HCT116 (cell line): ENCODE results near the gene GNB4. TPM values are rescaled to one million over a fixed set of nuclear protein-coding genes. Genes with fewer than 3 reads are reported as not detected.

ENCODE experiments used
- ATAC-seq: fragments of 200-7000 bp; cut with Tn5 transposase; 2 replicates; pipeline ENCODE4 v1.9.1; 2020; ENCODE audit warnings: mild to moderate bottlenecking, moderate library complexity
- BruUV-seq: library from RNA; stranded (reverse); fragments of 400-500 nt; replicated peaks from 2 replicates; lab custom pipeline; 2021; lab: Mats Ljungman, UMichigan
- CTCF ChIA-PET: fragments of 300-600 bp; sonication (Branson Sonifier 250); formaldehyde crosslinking; loops from one replicate; lab custom pipeline; 2021; ENCODE audit warnings: antibody characterized with exemption; lab: Charles Lee
- POLR2A ChIA-PET: fragments of 300-600, 350-600 bp; sonication (Branson Sonifier 250); formaldehyde crosslinking; loops from one replicate; lab custom pipeline; 2021; ENCODE audit warnings: antibody characterized with exemption; lab: Charles Lee
- RAD21 ChIA-PET, 2 experiments: fragments of 300-600 bp; sonication (Branson Sonifier 250); formaldehyde crosslinking; loops; one replicate each; lab custom pipeline; 2023; ENCODE audit warnings: low total read pairs in 2 of 2; ENCODE audit not compliant: uncharacterized antibody in 2 of 2, unreplicated experiment in 2 of 2, low non-redundant PET in 1 of 2; lab: Charles Lee
- DNase-seq: peaks from one replicate; pipeline ENCODE4 v3.0.0-alpha.2; 2010; ENCODE audit warnings: low read depth, low spot score
- H2AFZ ChIP-seq: fragments of 200-600 bp; shearing (Covaris generic), sonication (generic); 2 replicates; pipeline ENCODE4 v1.6.1; 2017; ENCODE audit warnings: low read depth, mixed run types, mixed read lengths, antibody characterized with exemption, low read length; ENCODE audit not compliant: poor library complexity, severe bottlenecking
- H3K27ac ChIP-seq: 2 replicates; pipeline ENCODE4 v1.5.1; 2012; ENCODE audit warnings: low read depth, low read length
- H3K27me3 ChIP-seq: fragments of 200-600 bp; sonication (generic); 2 replicates; pipeline ENCODE4 v1.6.1; 2016; ENCODE audit warnings: mixed run types, low read length, mixed read lengths; ENCODE audit not compliant: insufficient read depth
- H3K36me3 ChIP-seq, 2 experiments: fragments of 200-500 bp in 1 of 2; fragments of 200-600 bp in 1 of 2; sonication (Bioruptor generic) in 1 of 2; sonication (generic) in 1 of 2; 2 replicates each; pipeline versions ENCODE4 v1.5.1 to v1.6.1; 2014 to 2016; ENCODE audit warnings: low read length in 2 of 2, inconsistent platforms in 1 of 2, mixed read lengths in 1 of 2, mixed run types in 1 of 2; ENCODE audit not compliant: insufficient read depth in 2 of 2, control insufficient read depth in 1 of 2
- H3K4me1 ChIP-seq, 2 experiments: fragments of 200-600 bp in 1 of 2; sonication (generic) in 1 of 2; 2 replicates each; pipeline versions ENCODE4 v1.5.1 to v1.6.1; 2012 to 2017; ENCODE audit warnings: low read length in 2 of 2, inconsistent platforms in 1 of 2, mild to moderate bottlenecking in 1 of 2, mixed read lengths in 1 of 2, mixed run types in 1 of 2, moderate library complexity in 1 of 2; ENCODE audit not compliant: insufficient read depth in 2 of 2, control insufficient read depth in 1 of 2
- H3K4me2 ChIP-seq: fragments of 200-600 bp; sonication (generic); 2 replicates; pipeline ENCODE4 v1.6.1; 2017; ENCODE audit warnings: mixed run types, low read length, mixed read lengths
- H3K4me3 ChIP-seq, 2 experiments: fragments of 200-600 bp in 1 of 2; sonication (generic) in 1 of 2; replicated peaks in 1 of 2; 2 replicates each; pipeline ENCODE4 v1.5.1; 2011 to 2016; ENCODE audit warnings: low read length in 2 of 2, control low read depth in 1 of 2, low read depth in 1 of 2, mild to moderate bottlenecking in 1 of 2, mixed read lengths in 1 of 2, mixed run types in 1 of 2
- H3K79me2 ChIP-seq: fragments of 200-600 bp; sonication (generic); 2 replicates; pipeline ENCODE4 v1.6.1; 2017; ENCODE audit warnings: mild to moderate bottlenecking, mixed run types, low read length, moderate library complexity, mixed read lengths; ENCODE audit not compliant: insufficient read depth
- H3K9ac ChIP-seq: fragments of 200-600 bp; sonication (generic); 2 replicates; pipeline ENCODE4 v1.6.1; 2016; ENCODE audit warnings: low read length, mixed read lengths
- H3K9me2 ChIP-seq: fragments of 200-600 bp; sonication (generic), shearing (Covaris generic); 2 replicates; pipeline ENCODE4 v1.6.1; 2017; ENCODE audit warnings: mixed run types, mild to moderate bottlenecking, moderate library complexity; ENCODE audit not compliant: insufficient read depth
- H3K9me3 ChIP-seq, 2 experiments: fragments of 200-500 bp in 1 of 2; fragments of 200-600 bp in 1 of 2; sonication (Bioruptor generic) in 1 of 2; sonication (generic) in 1 of 2; 2 replicates each; pipeline ENCODE4 v1.6.1; 2014 to 2017; ENCODE audit warnings: low read length in 2 of 2, mixed read lengths in 2 of 2, inconsistent platforms in 1 of 2, low read depth in 1 of 2, mild to moderate bottlenecking in 1 of 2, mixed run types in 1 of 2, moderate library complexity in 1 of 2; ENCODE audit not compliant: control insufficient read depth in 1 of 2, insufficient read depth in 1 of 2
- H4K20me1 ChIP-seq: fragments of 200-600 bp; sonication (generic), shearing (Covaris generic); 2 replicates; pipeline ENCODE4 v1.6.1; 2017; ENCODE audit warnings: mixed run types, mild to moderate bottlenecking, moderate library complexity; ENCODE audit not compliant: insufficient read depth
- CBX3 ChIP-seq: IDR thresholded peaks from 2 replicates; pipeline ENCODE4 v1.6.1; 2012; ENCODE audit warnings: low read depth
- EGR1 ChIP-seq: IDR thresholded peaks from 2 replicates; pipeline ENCODE4 v1.6.1; 2012; ENCODE audit warnings: low read depth
- ELF1 ChIP-seq: IDR thresholded peaks from 2 replicates; pipeline ENCODE4 v1.6.1; 2012; ENCODE audit warnings: low read depth, borderline replicate concordance
- EZH2phosphoT487 ChIP-seq: fragments of 200-600 bp; IDR thresholded peaks from 2 replicates; pipeline ENCODE4 v1.6.1; 2018; ENCODE audit warnings: antibody characterized with exemption, borderline replicate concordance
- FOSL1 ChIP-seq: IDR thresholded peaks from 2 replicates; pipeline ENCODE4 v1.6.1; 2012; ENCODE audit warnings: low read depth
- JUND ChIP-seq: IDR thresholded peaks from 2 replicates; pipeline ENCODE4 v1.6.1; 2012
- POLR2A ChIP-seq: IDR thresholded peaks from 2 replicates; pipeline ENCODE4 v1.7.0; 2011; ENCODE audit warnings: borderline replicate concordance; ENCODE audit not compliant: insufficient read depth, insufficient read length; ENCODE audit errors: extremely low read depth
- POLR2AphosphoS5 ChIP-seq: IDR thresholded peaks from 2 replicates; pipeline ENCODE4 v1.6.1; 2011; ENCODE audit warnings: mild to moderate bottlenecking, low read depth, low read length, moderate library complexity
- REST ChIP-seq: IDR thresholded peaks from 2 replicates; pipeline ENCODE4 v1.6.1; 2012; ENCODE audit warnings: low read depth
- SIN3A ChIP-seq: IDR thresholded peaks from 2 replicates; pipeline ENCODE4 v1.6.1; 2012; ENCODE audit warnings: low read depth
- SP1 ChIP-seq: IDR thresholded peaks from 2 replicates; pipeline ENCODE4 v1.6.1; 2012; ENCODE audit warnings: low read depth
- SRF ChIP-seq: IDR thresholded peaks from 2 replicates; pipeline ENCODE4 v1.6.1; 2012; ENCODE audit warnings: low read depth
- TCF7L2 ChIP-seq: IDR thresholded peaks from 2 replicates; pipeline ENCODE4 v1.7.0; 2011; ENCODE audit warnings: borderline replicate concordance, inconsistent platforms; ENCODE audit not compliant: insufficient read depth, insufficient read length; ENCODE audit errors: extremely low read depth
- YY1 ChIP-seq: IDR thresholded peaks from 2 replicates; pipeline ENCODE4 v1.6.1; 2011; ENCODE audit warnings: low read length, low read depth, moderate library complexity, mild to moderate bottlenecking; ENCODE audit not compliant: insufficient replicate concordance; ENCODE audit errors: extremely low read depth
- ZFX ChIP-seq: fragments of 450-650 bp; IDR thresholded peaks from 2 replicates; pipeline ENCODE4 v1.6.1; 2017
- ZNF274 ChIP-seq: fragments of 200-500 bp; sonication (Bioruptor generic); IDR thresholded peaks from 2 replicates; pipeline ENCODE4 v1.6.1; 2014; ENCODE audit warnings: mild to moderate bottlenecking, low read depth, low read length, inconsistent platforms
- intact Hi-C: fragments of 100-400 bp; cut with micrococcal nuclease; formaldehyde crosslinking; loops from 2 replicates; pipeline ENCODE4 v1.10.0; 2022
- total RNA-seq: library from RNA; stranded (reverse); gene quantifications from one replicate; pipeline ENCODE4 v1.2.1, GENCODE V29; 2021; ENCODE audit not compliant: unreplicated experiment
- TF ChIP-seq, protein P1 (sequence below): IDR thresholded peaks from 2 replicates; pipeline ENCODE4 v1.6.1; 2012
- TF ChIP-seq, protein P2 (sequence below), 3 experiments: fragments of 200-600 bp in 1 of 3; sonication (generic) in 1 of 3; IDR thresholded peaks in 2 of 3; conservative IDR thresholded peaks in 1 of 3; 2 replicates each; pipeline ENCODE4 v1.5.1; 2012 to 2017; ENCODE audit warnings: low read depth in 2 of 3, low read length in 2 of 3, antibody characterized with exemption in 1 of 3, borderline replicate concordance in 1 of 3, control low read depth in 1 of 3, mild to moderate bottlenecking in 1 of 3, mixed read lengths in 1 of 3, mixed run types in 1 of 3, moderate library complexity in 1 of 3; ENCODE audit not compliant: insufficient read depth in 1 of 3
- TF ChIP-seq, protein P3 (sequence below): IDR thresholded peaks from 2 replicates; pipeline ENCODE4 v1.6.1; 2011; ENCODE audit warnings: mild to moderate bottlenecking, low read length, moderate library complexity; ENCODE audit not compliant: insufficient replicate concordance; ENCODE audit errors: extremely low read depth

Gene GNB4
- total RNA-seq, 1 experiment from 2014 or later = 0.10 TPM

DNA sequence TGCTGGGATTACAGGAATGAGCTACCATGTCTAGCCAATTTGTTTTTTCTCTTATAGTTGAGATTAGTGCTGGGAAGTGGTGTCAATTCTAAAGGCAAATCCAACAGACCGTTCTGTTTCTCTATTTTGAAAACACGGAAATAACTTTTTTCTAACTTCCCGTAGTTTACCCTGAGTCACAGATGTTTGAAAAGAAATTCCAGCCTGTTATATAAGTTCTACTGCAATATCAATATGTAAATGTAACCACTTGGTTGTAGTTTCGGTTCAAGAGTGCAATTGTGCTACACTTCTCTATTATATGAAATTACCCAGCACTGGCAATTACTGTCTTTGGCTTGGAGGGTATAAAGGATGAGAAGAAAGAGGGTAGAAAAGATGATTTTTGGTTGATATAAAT is 22.3 kb upstream of the GNB4 start:
- DNase-seq (no peak), ATAC-seq (no peak)
- Histone ChIP-seq H3K4me1 (no peaks in the 10 kb centered on the region), H4K20me1 (no peaks in the 10 kb centered on the region), H2AFZ (no peak overlapping the region), H3K27me3 (no peaks in the 10 kb centered on the region), H3K4me2 (no peak overlapping the region), H3K9me3 (no peaks in the 10 kb centered on the region), H3K27ac (no peak overlapping the region), H3K79me2 (no peaks in the 10 kb centered on the region), H3K9ac (no peak overlapping the region), H3K4me3 (no peak overlapping the region), H3K36me3 (no peaks in the 10 kb centered on the region), H3K9me2 (no peaks in the 10 kb centered on the region)
- intact Hi-C loops = no loop called here
- TF ChIP-seq SRF (no peak), EZH2phosphoT487 (no peak), JUND (no peak), ELF1 (no peak), POLR2A (no peak), CBX3 (no peak), TCF7L2 (no peak), SP1 (no peak), POLR2AphosphoS5 (no peak), REST (no peak), SIN3A (no peak), ZFX (no peak), YY1 (no peak), EGR1 (no peak), FOSL1 (no peak), ZNF274 (no peak)
- TF ChIP-seq, protein P1, sequence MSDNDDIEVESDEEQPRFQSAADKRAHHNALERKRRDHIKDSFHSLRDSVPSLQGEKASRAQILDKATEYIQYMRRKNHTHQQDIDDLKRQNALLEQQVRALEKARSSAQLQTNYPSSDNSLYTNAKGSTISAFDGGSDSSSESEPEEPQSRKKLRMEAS = no peak
- TF ChIP-seq, protein P2, sequence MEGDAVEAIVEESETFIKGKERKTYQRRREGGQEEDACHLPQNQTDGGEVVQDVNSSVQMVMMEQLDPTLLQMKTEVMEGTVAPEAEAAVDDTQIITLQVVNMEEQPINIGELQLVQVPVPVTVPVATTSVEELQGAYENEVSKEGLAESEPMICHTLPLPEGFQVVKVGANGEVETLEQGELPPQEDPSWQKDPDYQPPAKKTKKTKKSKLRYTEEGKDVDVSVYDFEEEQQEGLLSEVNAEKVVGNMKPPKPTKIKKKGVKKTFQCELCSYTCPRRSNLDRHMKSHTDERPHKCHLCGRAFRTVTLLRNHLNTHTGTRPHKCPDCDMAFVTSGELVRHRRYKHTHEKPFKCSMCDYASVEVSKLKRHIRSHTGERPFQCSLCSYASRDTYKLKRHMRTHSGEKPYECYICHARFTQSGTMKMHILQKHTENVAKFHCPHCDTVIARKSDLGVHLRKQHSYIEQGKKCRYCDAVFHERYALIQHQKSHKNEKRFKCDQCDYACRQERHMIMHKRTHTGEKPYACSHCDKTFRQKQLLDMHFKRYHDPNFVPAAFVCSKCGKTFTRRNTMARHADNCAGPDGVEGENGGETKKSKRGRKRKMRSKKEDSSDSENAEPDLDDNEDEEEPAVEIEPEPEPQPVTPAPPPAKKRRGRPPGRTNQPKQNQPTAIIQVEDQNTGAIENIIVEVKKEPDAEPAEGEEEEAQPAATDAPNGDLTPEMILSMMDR (IDR thresholded peaks at IDR 0.05 in 2 of 3, conservative IDR thresholded peaks at IDR 0.05 in 1 of 3; ENCODE audit: borderline replicate concordance in 1 of 3, insufficient read depth in 1 of 3, low read depth in 2 of 3, low read length in 2 of 3) = no peak
- TF ChIP-seq, protein P3, sequence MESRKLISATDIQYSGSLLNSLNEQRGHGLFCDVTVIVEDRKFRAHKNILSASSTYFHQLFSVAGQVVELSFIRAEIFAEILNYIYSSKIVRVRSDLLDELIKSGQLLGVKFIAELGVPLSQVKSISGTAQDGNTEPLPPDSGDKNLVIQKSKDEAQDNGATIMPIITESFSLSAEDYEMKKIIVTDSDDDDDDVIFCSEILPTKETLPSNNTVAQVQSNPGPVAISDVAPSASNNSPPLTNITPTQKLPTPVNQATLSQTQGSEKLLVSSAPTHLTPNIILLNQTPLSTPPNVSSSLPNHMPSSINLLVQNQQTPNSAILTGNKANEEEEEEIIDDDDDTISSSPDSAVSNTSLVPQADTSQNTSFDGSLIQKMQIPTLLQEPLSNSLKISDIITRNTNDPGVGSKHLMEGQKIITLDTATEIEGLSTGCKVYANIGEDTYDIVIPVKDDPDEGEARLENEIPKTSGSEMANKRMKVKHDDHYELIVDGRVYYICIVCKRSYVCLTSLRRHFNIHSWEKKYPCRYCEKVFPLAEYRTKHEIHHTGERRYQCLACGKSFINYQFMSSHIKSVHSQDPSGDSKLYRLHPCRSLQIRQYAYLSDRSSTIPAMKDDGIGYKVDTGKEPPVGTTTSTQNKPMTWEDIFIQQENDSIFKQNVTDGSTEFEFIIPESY = no peak
- RAD21 ChIA-PET = no interaction called here
- POLR2A ChIA-PET = no interaction called here
- CTCF ChIA-PET = no interaction called here
- no TSS peak for BruUV-seq
